ENCODE results near the gene NDUFAF8.

GRCh38 chr17:81222620-81222905, 16.6 kb upstream of the NDUFAF8 start:
- TF ChIP-seq GATA3 (IDR thresholded peaks at IDR 0.05; ENCODE audit: low read depth, low read length) (no peak), GATA2 (IDR thresholded peaks at IDR 0.05; ENCODE audit: low read depth, low read length) (no peak)

Data from SH-SY5Y (cell line).